GM10266 (cell line): Measurements from ENCODE around the gene MGST3.
"Not testable (repeated sequence)": the region's sequence is repeated elsewhere in the genome, so short reads cannot be mapped to it uniquely, and the experiment has no call there.

Experiments
- DNase-seq: peaks from one replicate; pipeline ENCODE4 v3.0.0; 2012; ENCODE audit errors: extremely low spot score
- TF ChIP-seq, protein P1 (sequence below): IDR thresholded peaks from 2 replicates; pipeline ENCODE4 v1.5.1; 2012; ENCODE audit warnings: mild to moderate bottlenecking, low read depth; ENCODE audit not compliant: control insufficient read depth, insufficient read depth; ENCODE audit errors: missing control alignments

Gene MGST3

DNA sequence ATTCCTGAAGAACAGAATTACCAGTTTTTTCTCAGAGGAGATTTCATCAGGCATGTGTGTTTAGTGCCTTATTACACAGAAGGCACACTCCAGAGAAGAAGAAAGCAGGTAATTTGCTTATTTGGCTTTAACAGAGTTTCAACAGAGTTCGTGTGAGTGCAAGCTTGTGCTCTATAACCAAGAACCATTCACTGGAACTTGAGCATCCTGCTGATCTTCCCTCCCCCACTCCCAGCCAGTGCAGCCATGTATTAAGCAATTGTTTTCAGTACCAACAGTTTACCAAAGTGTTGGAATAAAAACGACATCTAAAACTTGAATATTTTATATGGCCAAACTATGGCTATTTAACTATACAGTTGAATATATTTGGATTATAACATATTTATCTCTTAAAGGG lies 4.3 kb downstream of the MGST3 start:
- no peak for DNase-seq
- TF ChIP-seq, protein P1, sequence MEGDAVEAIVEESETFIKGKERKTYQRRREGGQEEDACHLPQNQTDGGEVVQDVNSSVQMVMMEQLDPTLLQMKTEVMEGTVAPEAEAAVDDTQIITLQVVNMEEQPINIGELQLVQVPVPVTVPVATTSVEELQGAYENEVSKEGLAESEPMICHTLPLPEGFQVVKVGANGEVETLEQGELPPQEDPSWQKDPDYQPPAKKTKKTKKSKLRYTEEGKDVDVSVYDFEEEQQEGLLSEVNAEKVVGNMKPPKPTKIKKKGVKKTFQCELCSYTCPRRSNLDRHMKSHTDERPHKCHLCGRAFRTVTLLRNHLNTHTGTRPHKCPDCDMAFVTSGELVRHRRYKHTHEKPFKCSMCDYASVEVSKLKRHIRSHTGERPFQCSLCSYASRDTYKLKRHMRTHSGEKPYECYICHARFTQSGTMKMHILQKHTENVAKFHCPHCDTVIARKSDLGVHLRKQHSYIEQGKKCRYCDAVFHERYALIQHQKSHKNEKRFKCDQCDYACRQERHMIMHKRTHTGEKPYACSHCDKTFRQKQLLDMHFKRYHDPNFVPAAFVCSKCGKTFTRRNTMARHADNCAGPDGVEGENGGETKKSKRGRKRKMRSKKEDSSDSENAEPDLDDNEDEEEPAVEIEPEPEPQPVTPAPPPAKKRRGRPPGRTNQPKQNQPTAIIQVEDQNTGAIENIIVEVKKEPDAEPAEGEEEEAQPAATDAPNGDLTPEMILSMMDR: no peak

DNA sequence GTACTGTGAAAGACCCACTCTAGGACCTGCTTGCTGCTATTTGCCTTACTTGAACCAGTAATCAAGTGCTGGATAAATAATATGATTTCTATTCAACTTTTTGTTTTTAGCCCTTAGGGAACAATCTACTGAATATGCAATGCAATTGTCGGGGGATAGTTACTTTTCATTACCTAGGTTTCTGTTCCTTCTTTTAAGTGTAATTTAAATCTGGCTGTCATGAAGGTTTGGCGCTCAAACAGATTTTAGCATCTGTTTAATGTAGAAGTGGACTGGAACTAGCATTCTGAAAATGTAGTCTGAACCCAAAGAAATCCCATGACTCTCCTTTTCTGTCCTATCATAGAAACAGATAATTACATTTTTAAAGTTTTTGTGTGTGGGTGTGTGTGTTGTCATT lies 4.8 kb downstream of the MGST3 start:
- DNase-seq: no peak

DNA sequence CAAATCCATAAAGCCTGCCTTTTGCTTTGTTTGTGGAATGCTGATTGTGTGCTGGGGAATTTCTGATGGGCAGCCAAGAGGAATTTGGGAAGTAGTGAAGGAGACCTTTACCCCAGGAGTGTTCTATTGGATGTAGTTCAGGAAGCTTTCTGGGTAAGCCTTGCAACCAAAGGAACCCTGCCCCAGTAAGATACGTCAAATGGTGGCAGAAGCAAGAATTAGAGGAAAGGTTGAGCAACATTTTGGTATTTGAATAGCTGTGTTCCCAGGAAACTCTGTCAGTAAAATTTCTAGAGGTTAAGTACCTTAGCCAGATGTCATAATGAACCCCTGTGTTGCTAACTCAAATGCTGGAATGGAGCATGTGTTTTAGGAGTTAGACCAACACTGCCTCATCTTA lies 6.4 kb downstream of the MGST3 start:
- TF ChIP-seq, protein P1: no peak
- no peak for DNase-seq

More for the DNA sequence above, 4.8 kb downstream of the MGST3 start:
- TF ChIP-seq, protein P1: no peak

DNA sequence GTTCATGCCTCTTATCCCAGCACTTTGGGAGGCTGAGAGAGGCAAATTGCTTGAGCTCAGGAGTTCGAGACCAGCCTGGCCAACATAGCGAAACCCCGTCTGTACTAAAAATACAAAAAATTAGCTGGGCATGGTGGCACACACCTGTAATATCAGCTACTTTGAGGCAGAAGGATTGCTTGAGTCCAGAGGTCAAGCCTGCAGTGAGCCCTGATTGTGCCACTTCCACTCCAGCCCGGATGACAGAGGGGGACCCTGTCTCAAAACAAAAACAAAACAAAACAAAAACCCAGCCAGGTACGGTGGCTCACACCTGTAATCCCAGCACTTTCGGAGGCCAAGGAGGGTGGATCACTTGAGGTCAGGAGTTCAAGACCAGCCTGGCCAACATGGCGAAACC lies 7.2 kb downstream of the MGST3 start:
- DNase-seq: not testable (repeated sequence)

DNA sequence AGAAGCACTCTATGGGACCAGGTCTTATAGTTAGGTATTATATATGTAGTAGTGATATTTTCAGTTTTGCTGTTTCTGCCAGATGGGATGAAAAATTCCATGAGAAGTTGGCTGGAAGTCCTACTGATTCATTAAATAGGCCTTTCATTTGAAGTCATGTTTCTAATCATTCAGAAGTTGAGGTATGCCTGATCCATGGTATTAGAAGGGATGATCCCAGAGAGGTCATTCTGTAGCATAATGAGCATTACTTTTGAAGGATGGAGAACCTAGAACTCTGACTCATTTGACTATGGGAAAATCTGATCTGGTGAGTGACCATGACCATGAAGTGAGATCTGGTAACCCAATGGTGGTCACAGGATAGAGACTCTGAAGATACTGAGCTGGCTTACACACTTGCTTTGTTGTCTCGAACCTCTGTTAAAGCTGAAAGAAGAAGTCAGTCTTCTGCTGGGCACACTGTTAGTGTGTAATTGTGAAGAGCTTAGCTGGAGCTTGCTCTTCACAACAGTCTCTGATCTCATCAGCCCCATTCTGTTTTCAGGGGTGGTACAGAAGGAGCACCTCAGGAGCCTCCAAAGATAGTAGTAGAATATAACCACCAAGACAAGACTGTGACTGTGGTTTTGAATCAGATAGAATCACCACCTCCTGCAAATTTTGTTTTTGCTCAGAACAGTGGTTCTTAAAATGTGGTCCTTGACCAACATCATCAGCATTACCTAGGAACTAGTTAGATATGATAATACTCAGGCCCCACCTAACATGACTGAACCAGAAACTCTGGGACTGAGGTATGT lies 9.0 kb downstream of the MGST3 start:
- no peak for DNase-seq
- TF ChIP-seq, protein P1: no peak

DNA sequence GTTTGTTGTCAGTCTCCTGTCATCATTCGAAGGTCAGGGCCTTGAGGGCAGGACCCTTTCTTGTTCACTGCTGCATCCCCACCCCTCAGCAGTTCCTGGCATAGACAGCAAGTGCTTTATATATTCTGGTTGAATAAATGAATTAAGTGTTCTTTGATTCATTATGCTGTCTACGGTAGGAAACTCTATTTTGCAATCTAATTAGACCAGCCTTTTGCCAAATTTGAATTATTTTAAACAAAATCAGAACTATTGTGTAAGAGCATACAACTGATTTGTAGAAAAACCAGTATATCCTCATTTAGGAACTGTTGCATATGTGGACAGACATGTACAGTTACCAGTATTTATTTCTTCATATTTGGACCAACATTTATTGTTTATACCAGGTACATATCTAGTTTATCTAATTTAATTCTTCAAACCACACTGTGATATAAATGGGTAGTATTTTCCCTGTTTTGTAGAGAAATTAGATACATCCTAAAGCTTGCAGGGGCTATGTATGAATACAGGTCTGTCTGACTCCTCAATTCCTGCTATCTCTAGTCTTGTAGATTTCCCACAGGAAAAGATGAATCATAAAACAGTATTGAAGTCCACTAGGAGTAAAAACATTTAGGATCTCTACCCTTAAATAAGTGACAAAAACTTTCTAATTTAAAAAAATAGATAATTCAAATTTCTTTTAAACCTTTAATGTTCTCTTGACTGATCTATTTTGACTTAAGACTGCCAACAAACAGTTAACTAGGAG lies 10.4 kb downstream of the MGST3 start:
- no peak for DNase-seq
- TF ChIP-seq, protein P1: no peak

DNA sequence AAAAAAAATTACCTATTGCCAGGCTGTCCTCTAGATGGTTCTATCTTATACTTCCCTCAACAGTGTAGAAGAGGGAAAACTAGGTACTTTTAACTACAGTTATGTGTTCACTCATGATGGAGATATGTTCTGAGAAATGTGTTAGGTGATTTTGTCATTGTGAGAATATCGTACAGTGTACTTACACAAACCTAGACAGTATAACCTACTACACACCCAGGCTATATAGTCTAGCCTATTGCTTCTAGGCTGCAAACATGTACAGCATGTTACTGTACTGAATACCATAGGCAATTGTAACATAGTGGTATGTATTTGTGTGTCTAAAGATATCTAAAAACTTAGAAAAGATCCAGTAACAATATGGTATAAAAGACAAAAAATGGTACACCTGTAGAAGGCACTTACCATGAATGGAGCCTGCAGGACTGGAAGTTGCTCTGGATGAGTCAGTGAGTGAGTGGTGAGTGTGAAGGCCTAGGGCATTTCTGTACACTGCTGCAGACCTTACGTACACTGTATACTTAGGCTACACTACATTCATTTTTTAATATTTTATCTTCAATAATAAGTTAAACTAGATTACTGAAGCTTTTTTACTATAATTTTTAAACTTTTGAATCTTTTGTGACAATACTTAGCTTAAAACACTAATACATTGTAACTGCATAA lies 13.2 kb downstream of the MGST3 start:
- DNase-seq: no peak
- TF ChIP-seq, protein P1: no peak
